ENCODE measurements around the gene KCNG2.

DNA sequence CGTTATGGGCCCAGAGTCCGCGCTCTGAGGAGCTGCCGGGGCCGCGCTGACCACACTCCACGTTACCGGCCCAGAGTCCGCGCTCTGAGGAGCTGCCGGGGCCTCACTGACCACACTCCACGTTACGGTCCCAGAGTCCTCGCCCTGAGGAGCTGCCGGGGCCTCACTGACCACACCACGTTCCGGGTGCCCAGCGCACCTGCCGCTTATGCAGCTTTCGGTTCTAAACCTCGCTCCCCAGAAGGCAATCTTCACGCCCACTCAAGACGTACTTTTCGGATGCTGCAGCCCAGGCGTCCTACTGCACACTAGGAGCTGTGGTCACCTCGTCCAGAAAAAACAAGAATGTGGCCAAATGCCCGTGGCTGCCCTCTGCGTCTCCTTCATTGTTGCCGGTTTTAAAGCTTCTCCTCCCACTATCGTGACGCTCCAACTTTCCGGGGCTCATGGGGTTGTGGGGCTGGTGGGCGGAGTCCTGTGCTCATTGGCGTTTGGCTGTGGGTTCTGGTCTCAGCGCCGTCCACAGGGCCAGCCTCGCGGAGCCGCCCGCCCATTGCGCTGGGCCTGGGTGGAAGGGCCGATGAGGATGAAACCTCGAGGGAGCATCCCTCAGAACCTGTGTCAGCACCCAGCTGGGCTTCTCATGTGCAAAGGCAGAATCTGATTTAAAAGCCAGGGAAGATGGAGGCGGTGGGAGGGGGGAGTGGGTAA, 11.9 kb downstream of the KCNG2 start:
- TF ChIP-seq, protein P1, sequence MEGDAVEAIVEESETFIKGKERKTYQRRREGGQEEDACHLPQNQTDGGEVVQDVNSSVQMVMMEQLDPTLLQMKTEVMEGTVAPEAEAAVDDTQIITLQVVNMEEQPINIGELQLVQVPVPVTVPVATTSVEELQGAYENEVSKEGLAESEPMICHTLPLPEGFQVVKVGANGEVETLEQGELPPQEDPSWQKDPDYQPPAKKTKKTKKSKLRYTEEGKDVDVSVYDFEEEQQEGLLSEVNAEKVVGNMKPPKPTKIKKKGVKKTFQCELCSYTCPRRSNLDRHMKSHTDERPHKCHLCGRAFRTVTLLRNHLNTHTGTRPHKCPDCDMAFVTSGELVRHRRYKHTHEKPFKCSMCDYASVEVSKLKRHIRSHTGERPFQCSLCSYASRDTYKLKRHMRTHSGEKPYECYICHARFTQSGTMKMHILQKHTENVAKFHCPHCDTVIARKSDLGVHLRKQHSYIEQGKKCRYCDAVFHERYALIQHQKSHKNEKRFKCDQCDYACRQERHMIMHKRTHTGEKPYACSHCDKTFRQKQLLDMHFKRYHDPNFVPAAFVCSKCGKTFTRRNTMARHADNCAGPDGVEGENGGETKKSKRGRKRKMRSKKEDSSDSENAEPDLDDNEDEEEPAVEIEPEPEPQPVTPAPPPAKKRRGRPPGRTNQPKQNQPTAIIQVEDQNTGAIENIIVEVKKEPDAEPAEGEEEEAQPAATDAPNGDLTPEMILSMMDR (IDR thresholded peaks at IDR 0.05) = no peak
- no peak for TF ChIP-seq POLR2A (IDR thresholded peaks at IDR 0.05)

Data from body of pancreas (tissue), 4 donors.